Mammary epithelial cell (primary cell): ENCODE data around the gene CYB5R2.

Source experiments
- CTCF ChIP-seq, 2 donors: IDR thresholded peaks in 1 of 2; conservative IDR thresholded peaks in 1 of 2; 2 replicates each; pipeline ENCODE4 v1.5.1; 2011 to 2012; ENCODE audit warnings: inconsistent platforms in 2 of 2, low read length in 2 of 2, mild to moderate bottlenecking in 2 of 2, control low read depth in 1 of 2, low read depth in 1 of 2; ENCODE audit not compliant: insufficient read depth in 1 of 2; ENCODE audit errors: extremely low read depth in 1 of 2
- EZH2 ChIP-seq: IDR thresholded peaks from 2 replicates; pipeline ENCODE4 v1.6.1; 2012; ENCODE audit warnings: low read length, inconsistent platforms, borderline replicate concordance

- TF ChIP-seq CTCF (conservative IDR thresholded peaks at IDR 0.05 in 1 of 2, IDR thresholded peaks at IDR 0.05 in 1 of 2; ENCODE audit: extremely low read depth in 1 of 2, insufficient read depth in 1 of 2, low read depth in 1 of 2, low read length in 2 of 2): no peak
- no peak for TF ChIP-seq EZH2
These were observed 25.0 kb downstream of the CYB5R2 start for GRCh38 chr11:7648264-7648663.
